GM19468 (cell line): ENCODE measurements around the gene SH3RF1.

Experiments
- ATAC-seq: cut with Tn5 transposase; IDR thresholded peaks from one replicate; pipeline ENCODE4 v1.9.1; 2021; ENCODE audit warnings: mild to moderate bottlenecking, moderate library complexity, moderate number of reproducible peaks; ENCODE audit not compliant: unreplicated experiment; ENCODE audit errors: extremely low read depth

Gene SH3RF1

DNA sequence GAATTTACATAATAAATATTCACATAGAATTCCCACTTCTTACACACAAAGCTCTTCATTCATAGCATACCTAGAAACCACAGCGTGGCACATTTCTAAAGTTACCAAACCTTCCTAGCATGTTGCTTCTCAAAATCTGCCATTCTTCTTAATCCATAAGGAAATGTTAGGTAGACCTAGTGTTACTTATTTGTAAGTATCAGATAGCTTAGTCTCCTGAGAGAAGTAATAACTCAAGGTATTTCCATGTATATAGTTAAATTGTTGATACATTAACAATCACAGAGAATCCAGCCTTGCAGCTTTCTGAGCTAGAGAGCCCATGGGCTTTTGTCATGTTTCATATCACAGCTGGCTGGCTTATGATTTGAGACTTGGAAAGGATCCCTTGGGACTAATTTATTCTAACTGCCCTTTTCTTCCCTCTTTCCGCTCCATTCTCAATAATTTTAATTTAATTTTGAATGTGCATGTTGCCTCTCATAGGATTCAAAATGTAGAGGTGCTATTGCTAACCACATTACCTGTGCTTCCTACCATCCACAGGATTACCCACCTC is 17.6 kb downstream of the SH3RF1 start:
- ATAC-seq = no peak

DNA sequence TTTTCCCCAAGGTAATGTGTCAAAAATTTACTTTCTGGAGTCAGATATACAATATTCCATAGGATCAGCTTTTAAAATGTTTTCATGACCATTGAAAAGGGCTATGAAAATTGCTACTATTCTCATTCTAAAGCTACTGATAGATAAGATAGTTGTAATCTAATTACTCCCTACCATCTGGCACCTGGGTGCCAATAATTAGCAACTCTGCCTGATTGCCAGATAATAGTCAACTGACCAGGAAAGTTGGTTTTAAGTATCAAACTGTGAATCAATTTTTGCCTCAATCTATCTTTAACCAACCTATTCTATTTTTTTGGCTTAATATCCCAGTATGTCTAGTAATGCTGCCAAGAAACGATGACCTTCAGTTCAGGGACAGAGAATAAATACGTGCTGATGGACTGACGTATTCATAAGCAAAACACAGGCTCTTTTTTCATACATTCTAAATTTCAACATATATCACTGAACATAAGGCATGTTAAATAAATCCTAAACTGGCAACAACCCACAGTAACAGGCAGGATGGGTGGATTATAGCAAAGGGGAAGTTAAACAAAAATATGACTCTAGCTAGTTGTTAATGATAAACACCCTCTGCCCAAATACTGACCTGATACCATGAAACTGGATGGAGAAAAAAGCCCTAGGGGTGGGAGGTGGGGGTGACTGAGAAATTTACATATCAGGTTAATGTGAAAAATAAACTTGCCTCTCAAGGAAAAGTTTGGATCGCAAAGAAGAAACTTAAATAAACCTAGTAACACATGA is 18.2 kb downstream of the SH3RF1 start:
- ATAC-seq = no peak

DNA sequence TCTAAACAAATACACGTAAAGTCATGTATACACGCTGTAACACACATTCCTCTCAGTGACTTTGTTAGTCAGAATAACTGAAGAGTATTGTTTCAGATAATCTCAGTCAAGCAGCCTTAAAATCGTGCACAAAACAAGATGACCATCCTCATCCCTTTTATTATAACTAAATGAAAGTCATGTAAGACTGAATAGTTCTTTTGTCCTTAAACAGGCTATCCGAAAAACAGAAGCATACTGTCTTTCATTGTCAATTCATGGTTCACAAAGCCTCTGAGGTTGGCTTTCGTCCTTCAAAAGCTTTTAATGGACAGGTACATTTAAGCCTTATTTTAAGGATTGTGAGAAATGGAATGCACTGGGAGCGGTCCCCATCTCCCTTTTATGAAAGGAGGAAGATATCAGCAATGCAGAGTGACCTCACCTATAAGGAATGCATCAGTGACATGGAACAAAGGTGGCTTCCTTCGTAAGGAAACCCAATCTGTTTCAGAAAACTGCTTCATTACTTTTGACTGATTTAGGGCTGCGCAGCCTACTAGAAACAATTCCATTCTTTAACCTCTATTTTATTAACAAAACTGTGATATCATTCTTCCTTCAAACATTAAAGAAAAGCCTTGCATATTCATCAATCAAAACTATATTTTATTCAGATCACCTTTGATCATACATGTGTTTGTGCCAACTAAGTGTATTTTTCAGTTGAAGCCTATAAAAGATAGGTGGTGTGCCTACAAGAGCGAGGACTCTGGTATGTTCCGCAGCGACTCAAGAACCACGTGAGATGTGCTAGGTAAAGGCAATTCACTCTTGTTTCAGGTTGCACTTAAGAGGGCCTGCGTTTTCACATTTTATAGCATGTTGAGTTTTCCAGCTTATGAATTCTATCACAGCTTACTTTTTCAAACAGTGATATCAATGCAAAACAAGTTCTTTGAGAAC is 19.2 kb downstream of the SH3RF1 start:
- ATAC-seq = no peak

DNA sequence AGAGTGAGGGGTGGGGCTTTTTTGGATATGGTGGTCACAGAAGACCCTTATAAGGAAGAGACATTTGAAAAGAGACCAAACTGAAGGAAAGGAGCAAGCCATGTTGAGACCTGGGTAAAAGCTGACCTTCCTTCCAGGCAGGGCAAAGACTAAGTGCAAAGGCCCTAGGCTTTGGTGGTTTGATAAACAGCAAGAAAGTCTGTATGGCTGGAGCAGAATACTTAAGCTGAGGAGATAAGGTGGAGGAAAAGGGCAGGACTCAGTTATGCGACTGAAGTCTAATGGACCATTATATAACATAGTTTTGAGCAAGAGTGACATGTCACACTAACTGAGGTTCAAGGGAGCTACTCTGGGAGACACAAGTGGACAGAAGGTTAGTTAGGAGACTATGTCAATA is 20.0 kb downstream of the SH3RF1 start:
- no peak for ATAC-seq

DNA sequence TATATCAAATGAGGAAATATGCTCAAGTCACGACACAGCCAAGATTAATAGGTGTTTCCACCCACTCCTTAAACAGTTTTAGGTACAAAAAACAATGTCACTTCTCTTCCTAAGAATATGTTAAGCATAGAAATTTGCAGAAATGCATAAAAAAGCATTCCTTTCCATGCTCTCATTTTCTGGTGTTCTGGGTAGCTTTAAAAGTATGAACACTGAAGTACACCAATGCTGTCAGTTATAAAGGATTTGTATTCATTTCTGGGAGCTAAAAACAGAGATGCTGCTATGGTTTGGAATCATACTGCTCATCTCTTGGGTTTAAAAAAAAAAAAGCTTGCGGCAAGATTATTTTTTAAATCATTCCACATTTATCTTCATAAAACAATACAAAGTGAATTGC is 20.8 kb downstream of the SH3RF1 start:
- no peak for ATAC-seq

DNA sequence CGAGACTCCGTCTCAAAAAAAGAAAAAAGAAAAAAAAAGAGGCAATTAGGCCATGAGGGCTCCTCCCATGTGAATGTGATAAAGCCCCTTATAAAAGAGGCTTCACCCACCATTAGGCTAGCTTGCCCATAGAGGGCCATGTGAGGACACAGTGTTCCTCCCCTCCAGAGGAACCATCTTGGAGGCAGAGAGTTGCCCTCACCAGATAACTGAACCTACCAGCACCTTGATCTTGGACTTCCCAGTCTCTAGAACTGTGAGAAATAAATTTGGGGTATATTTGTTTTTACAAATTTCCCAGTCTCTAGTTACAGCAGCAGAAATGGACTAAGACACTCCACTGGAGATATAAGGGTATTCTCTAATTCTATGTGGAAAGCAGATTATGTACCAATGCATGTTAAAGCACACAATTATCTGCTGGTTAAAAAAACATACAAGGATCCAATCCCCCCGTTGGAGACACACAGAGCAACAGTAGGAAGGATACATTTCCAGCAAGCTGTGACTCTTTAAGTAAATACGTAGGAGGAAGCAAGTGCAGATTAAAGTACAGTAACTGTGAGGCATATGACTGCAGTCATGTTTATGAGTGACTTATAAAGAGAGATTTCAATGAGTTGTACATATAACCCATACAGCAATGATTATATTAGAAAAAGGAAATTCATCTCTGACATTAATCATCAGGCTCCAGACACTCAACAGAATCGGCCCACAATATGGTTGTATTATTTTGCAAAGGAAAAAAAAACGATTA is 21.4 kb downstream of the SH3RF1 start:
- ATAC-seq = peak; percentile 38

DNA sequence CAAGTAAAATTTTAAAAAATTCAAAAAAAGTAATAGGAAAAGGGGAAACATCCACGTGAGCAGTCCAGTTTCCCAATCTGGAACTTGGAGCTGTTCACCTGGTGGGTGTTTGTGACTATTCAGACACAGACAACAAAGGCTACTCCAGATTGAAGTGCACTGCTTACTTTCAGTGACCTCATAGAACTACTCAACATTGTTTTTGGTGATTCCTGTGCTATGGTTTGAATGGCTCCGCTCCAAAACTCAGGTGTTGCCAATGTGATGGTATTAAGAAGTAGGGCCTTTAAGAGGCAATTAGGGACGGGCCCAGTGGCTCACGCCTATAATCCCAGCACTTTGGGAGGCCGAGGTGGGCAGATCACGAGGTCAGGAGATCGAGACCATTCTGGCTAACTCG is 22.1 kb downstream of the SH3RF1 start:
- no peak for ATAC-seq

DNA sequence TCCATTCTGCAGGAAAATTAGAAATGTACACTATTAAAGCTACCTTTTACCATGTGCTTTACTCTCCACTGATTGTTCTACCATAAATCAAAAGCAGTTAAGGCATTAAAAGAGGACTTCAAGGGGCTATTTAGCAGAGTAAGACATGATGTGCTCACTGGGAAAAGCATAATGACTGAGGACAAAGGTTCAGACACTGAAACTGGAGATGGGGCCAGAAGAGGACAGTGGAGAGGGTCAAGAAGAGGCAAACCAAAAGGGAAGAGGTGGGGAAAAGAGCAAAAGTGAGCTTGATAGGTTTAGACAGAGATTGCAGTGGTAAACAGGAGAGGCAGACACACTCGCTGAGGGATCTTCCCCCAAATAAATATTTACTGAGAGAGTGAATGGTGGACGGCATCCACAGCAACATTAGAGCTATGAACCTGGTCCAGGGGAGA is 23.8 kb downstream of the SH3RF1 start:
- ATAC-seq = no peak

DNA sequence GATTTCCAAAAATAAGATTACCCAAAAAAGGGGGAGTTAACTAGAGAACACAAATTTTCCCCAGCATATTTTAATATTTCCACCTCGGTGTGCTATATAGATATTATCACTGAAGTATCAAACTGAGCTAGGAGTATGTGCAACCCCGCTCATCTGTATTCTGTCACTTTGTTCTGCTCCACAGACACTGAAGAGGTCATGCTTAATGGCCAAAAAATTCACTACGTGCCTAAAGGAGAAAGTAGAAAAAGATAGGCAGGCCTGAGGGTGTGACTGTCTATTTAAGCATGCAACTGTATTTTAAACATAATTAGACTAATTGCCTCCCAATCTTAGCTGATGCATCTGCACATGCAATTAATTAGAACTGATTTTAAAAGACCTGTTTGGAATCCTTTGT is 24.5 kb downstream of the SH3RF1 start:
- ATAC-seq = no peak

DNA sequence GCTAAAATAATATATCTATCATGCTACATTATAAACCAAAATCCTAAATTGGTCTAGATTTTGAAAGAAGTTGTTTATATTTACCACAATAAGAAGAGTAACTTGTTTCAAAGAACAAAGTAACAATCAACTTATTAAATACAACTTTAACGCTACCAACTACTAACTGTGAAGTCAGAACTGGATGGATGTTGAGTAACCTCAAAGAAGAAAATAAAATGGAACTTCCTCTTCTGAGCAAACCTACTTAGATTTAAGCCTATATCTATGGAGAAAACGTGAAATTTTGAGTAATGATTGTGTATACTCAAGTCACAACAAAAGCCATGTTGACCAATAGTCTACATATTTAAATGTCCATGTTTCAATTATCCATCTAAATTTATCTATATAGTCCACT is 25.7 kb downstream of the SH3RF1 start:
- no peak for ATAC-seq

DNA sequence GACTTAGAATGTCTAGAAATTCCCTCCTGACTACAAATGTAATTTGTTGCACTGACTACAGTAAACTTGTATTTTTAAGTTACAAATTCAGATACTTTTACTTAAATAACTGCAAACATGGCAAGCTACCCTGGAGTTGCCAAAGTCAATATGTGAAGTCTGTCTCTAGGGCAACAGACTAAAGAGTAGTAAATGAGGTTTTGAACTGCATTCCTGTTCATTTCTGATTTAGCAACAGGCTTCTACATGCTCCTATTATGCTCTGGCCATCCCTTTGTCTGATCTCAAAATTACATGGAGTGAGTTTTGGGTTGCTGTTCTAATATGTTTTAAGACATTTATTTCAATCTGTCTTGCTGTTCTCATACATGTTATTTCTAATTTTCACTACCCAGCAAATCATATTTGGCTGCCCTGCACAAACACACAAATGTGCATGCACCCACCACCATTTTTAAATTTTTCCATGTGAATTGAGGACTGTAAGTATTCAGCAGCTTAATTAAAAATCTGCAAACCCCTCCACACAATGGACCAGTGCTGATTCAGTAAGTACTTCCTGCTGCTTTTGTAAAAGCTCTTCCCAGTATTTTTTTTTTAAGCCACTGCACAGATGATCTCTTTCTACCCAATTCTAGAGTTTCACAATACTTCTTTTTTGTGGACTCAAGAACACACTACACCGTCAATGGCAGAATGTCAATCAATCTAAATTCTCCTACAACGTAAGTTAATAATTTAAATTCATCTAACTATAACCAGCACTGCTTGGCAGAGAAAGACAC is 26.7 kb downstream of the SH3RF1 start:
- no peak for ATAC-seq

DNA sequence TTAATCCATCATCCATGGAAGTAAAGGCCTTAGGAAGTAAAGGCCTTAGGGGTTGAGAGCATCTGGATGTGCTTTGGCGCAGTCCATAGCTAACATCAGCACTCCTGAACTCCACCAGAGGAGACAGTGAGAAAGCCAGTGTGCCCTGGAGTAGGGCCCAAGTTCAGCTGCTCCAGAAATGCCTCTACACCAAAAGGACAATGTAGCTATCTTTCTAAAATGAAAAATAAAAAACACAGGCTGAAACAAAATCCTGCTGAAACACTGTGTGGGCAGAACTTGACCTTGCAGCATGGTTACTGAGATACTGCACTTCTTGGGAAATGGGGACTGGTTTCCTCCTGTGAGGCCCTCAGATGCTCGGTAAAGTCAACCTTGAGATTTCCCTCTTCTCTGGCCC is 29.3 kb downstream of the SH3RF1 start:
- no peak for ATAC-seq

DNA sequence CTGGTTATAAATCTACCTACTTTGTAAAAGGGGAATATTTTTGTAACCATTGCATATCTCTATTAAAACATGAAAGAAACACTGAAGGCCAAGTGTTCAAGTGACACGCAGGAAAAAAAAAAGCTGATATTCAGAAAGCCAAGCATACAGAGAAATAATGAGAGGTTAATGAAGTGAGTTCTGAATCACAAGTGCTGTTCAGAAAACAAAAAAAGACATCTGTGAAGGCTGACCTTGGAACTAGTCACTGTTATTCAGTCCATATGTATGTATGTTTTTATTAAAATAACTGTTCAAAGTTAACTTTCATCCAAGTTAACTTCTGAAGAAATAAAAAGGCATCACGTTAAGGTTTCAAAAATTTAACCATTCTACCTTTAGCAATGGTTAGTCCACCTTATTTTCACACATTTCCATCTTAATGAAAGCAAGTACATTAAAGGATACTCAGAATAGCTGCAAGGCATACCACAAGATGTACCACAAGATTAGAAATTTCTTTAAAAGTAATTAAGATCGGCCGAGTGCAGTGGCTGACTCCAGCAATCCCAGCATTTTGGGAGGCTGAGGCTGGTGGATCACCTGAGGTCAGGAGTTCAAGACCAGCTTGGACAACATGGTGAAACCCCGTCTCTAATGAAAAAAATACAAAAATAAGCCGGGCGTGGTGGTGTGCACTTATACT is 31.4 kb downstream of the SH3RF1 start:
- no peak for ATAC-seq

DNA sequence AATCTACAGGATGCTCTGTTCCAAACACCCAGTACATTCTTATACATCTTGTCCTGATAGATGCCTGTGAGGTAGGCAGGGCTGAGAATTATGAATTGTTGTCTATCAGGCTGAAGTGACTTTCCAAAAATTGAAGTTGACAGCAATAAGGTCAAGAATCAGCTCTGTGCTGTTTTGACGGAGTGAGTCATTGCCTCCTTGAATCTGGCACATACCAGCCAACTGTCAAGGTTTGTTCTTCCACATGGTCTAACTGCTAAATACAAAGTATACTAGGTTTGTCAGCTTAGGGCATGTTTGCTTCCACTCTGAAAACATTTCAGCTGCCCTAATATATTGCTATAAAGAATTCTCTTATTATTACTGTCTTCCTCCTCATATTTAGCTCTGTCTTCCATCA is 32.3 kb downstream of the SH3RF1 start:
- no peak for ATAC-seq

DNA sequence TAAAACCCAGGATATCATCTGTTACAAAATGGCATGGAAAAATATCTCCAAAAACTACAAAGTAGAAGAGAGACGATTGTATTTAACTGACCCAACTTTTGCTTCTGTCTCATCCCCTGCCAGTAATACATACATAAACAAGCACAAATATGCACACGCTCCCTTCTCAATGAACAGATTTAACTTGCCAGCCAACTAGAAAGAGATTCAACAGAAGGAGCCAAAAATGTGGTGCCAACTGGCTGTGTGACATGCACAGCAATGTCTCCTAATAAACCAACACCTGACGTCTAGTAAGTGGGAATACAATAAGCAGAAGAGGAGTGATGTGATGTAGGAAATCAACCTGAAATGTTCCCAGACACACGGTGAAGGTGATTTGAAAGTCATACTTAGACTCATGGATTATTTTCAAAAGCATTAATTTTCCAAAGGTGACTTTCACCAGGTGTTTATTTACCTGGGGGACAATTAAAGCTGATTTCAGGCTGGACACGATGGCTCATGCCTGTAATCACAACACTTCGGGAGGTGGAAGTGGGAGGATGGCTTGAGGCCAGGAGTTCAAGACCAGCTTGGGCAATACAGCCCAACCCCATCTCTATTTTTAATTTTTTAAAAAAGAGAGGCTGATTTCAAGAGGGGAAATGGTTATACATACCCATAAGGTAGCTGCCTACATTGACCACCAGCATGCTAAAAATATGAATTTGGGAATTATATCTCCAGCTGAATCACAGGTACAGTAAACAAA is 33.7 kb downstream of the SH3RF1 start:
- ATAC-seq = no peak

DNA sequence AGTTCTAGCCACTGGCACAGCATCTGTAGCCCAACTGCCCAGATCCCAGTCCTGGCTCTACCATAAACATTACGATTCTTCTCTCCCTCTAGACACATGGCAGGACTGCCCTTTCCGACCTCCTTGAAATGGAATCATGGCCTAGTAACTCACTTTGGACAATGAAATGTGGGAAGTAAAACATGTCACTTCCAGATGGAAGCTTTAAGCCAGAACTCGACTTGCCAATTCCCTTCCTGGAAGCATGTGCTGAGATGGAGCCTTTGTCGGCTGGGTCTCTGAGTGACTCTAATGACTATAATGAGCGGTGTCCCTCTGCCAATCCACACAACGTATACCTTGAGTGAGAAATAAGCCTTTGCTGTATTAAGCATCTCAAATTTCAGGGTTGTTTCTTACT is 34.7 kb downstream of the SH3RF1 start:
- no peak for ATAC-seq

DNA sequence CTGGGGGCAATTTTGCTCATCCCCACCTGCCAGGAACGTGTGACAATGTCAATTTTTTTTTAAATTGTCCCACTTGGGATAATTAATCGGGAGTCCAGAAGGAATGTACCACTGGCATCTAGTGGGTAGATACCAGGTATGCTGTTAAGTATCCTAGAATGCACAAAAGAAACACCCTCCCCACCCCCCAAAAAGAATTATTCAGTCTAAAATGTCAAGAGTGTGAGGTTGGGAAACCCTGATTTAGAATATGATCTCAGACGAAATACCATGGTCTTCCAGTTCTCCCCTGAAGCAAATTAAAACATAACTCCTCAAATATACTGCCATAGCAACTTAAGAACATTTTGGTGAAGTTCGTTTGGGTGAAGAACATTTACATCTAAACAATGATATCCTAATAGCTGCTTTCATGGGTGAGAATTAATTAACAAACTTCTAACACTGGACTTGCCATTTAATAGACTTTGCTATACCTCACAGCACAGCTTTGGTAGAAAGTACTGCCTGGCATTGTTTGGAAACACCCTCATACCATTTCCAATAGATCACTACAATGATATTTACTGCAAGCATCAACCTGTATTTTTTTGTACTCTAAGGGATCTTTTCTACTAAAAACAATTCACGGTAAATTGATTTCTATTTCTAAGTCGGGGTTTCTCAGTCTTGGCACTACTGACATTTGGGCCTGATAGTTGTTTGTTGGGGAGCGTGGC is 36.5 kb downstream of the SH3RF1 start:
- no peak for ATAC-seq

DNA sequence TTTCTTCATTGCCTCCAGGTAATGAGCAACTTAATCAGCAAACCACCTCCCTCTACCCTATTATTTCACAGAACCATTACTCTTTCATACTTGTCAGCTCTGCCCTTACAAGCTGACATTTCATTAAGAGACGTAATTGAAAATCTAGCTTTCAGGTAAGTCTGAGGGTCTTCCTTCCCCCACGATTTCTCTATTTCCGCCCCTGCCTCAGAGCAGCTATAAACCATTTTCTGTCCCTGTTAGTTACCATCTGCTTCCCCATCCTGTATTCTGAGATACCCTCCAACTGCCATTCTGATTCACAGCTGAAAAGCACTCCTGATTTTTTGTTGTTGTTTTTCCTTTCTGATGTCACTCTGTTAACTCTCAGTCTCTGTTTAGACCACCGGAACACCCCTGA is 37.1 kb downstream of the SH3RF1 start:
- no peak for ATAC-seq
